Dermis blood vessel endothelial cell (primary cell): Measurements from ENCODE around the gene TEX35. TPM values are rescaled to one million over a fixed set of nuclear protein-coding genes. Genes with fewer than 3 reads are reported as not detected.

Experiments used
- DNase-seq: peaks from one replicate; pipeline ENCODE4 v3.0.0; 2010
- total RNA-seq: library from RNA; depleted of rRNA; stranded (reverse); fragments of >200 nt; gene quantifications from 2 replicates; pipeline ENCODE4 v1.2.3, GENCODE V29; 2014

The TEX35 gene
- total RNA-seq, 1 donor from 2014 or later = not detected

GRCh38 chr1:178521241-178521640, 8.3 kb downstream of the TEX35 start:
- DNase-seq = no peak

- no peak for DNase-seq
Measured at GRCh38 chr1:178527117-178527516, 14.2 kb downstream of the TEX35 start.

GRCh38 chr1:178528228-178528952, 15.5 kb downstream of the TEX35 start:
- DNase-seq = no peak

- DNase-seq = no peak
Measured at GRCh38 chr1:178528953-178529335, 16.0 kb downstream of the TEX35 start.

GRCh38 chr1:178529364-178530036, 16.6 kb downstream of the TEX35 start:
- DNase-seq = no peak

GRCh38 chr1:178530037-178530402, 17.1 kb downstream of the TEX35 start:
- DNase-seq = peak; percentile 42

GRCh38 chr1:178530502-178530901, 17.6 kb downstream of the TEX35 start:
- no peak for DNase-seq

- no peak for DNase-seq
Measured at GRCh38 chr1:178531887-178532286, 19.0 kb downstream of the TEX35 start.

GRCh38 chr1:178532392-178532791, 19.5 kb downstream of the TEX35 start:
- peak; percentile 91 for DNase-seq

- DNase-seq = no peak
Measured at GRCh38 chr1:178533121-178533946, 20.4 kb downstream of the TEX35 start.

- DNase-seq = no peak
Measured at GRCh38 chr1:178534137-178534868, 21.4 kb downstream of the TEX35 start.

GRCh38 chr1:178536329-178536728, 23.4 kb downstream of the TEX35 start:
- no peak for DNase-seq

GRCh38 chr1:178536844-178537371, 24.0 kb downstream of the TEX35 start:
- no peak for DNase-seq

- DNase-seq = no peak
Measured at GRCh38 chr1:178537382-178538090, 24.6 kb downstream of the TEX35 start.

GRCh38 chr1:178538192-178538916, 25.4 kb downstream of the TEX35 start:
- DNase-seq = no peak

- no peak for DNase-seq
Measured at GRCh38 chr1:178539291-178539690, 26.4 kb downstream of the TEX35 start.

- no peak for DNase-seq
Measured at GRCh38 chr1:178540204-178540603, 27.3 kb downstream of the TEX35 start.

- no peak for DNase-seq
Measured at GRCh38 chr1:178540646-178541045, 27.7 kb downstream of the TEX35 start.

- DNase-seq = no peak
Measured at GRCh38 chr1:178541379-178541778, 28.5 kb downstream of the TEX35 start.

GRCh38 chr1:178541829-178542553, 29.1 kb downstream of the TEX35 start:
- no peak for DNase-seq
